ENCODE results near the gene TCERG1L. TPM values are rescaled to one million over a fixed set of nuclear protein-coding genes. Genes with fewer than 3 reads are reported as not detected.

The TCERG1L gene
- total and polyA plus RNA-seq, 9 of the 15 experiments (the other 6 are each of a cell fraction or from before 2014, with no cell fraction given), result not detected

DNA sequence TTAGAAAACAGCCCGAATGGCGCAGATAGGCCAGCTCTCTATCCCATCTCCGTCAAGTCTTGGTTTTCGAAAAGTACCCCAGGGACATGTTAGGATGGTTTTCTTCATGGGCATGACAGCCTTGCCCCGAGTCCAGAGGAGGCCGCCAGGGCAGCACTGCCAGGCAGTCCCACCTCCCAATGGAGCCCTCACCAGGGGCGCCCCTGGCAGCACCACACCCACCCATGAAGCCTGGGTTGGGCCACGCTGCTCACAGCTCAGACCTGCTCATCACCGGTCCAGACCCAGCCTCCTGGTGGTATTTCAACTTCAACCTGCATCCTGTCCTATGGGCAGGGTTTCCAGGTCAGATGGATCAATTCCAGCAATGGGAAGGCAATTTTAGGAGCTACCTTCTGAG is 53.3 kb downstream of the TCERG1L start (continued):
- TF ChIP-seq SNIP1 (IDR thresholded peaks at IDR 0.05; ENCODE audit: low read depth) (no peak), ZNF316 (IDR thresholded peaks at IDR 0.05) (no peak), ZNF239 (CRISPR knock-in tag; IDR thresholded peaks at IDR 0.05) (no peak), ZNF274 (IDR thresholded peaks at IDR 0.05; ENCODE audit: borderline replicate concordance, low read depth, low read length) (no peak)
- TF ChIP-seq, protein P1, sequence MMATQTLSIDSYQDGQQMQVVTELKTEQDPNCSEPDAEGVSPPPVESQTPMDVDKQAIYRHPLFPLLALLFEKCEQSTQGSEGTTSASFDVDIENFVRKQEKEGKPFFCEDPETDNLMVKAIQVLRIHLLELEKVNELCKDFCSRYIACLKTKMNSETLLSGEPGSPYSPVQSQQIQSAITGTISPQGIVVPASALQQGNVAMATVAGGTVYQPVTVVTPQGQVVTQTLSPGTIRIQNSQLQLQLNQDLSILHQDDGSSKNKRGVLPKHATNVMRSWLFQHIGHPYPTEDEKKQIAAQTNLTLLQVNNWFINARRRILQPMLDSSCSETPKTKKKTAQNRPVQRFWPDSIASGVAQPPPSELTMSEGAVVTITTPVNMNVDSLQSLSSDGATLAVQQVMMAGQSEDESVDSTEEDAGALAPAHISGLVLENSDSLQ (IDR thresholded peaks at IDR 0.05), result no peak

DNA sequence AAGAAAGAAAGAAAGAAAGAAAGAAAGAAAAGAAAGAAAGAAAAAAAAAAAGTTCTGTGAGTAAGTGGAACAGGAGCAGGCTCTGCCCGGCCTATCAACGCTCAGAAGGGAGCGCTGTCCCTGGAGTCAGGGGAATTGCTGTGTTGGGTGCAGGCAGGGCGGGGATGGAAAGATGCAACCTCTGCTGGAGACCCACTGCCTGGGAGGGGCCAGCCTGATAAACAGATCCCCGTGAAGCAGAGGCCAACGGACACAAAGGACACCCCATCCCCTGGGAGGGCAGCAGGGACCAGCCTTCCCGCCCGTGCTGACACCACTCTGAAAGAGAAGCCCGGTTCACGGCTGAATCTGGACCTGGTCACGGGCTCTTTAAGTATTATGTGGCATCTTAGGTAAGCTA is 54.5 kb downstream of the TCERG1L start:
- intact Hi-C loops (cut with micrococcal nuclease), result no loop called here
- Histone ChIP-seq H3K9ac (ENCODE audit: insufficient read depth in 1 of 2, low read depth in 2 of 2, low read length in 2 of 2) (no peak overlapping the region), H3K9me3 (replicated peaks; ENCODE audit: control insufficient read depth, insufficient read depth, low read depth, low read length) (no peaks in the 10 kb centered on the region), H3K27me3 (ENCODE audit: control insufficient read depth in 2 of 2, insufficient read depth in 2 of 2, low read length in 2 of 2) (peaks cover 0 to 33% of the 10 kb centered on the region in 2 experiments; a peak in 3 of 5 replicates), H3K9me1 (ENCODE audit: control insufficient read depth, insufficient read depth, low read length) (no peaks in the 10 kb centered on the region), H3K4me2 (ENCODE audit: insufficient read depth, low read length) (no peak overlapping the region), H3K4me1 (replicated peaks in 1 of 2; ENCODE audit: control insufficient read depth in 2 of 2, insufficient read depth in 2 of 2, low read length in 2 of 2) (no peaks in the 10 kb centered on the region), H3K27ac (ENCODE audit: extremely low read depth, low read depth, low read length) (no peak overlapping the region), H3K79me2 (ENCODE audit: control insufficient read depth, insufficient read depth, low read length) (no peaks in the 10 kb centered on the region), H3K4me3 (no peak overlapping the region), H4K20me1 (replicated peaks; ENCODE audit: control insufficient read depth, insufficient read depth, low read length) (no peaks in the 10 kb centered on the region), H2AFZ (ENCODE audit: low read depth, low read length) (no peak overlapping the region), H3K36me3 (ENCODE audit: control insufficient read depth, insufficient read depth, low read length) (no peaks in the 10 kb centered on the region)
- ChIA-PET CTCF (ENCODE audit: low intra/inter-chr PET ratio) (no interaction called here), POLR2A (no interaction called here)
- no peak for ATAC-seq
- FAIRE-seq, result no peak
- WGBS (ENCODE audit: insufficient coverage, low coverage, missing lambda C conversion rate), result 2% methylated on average over 6 of the region's 11 CpGs
- no peak for DNase-seq (ENCODE audit: extremely low read depth in 1 of 4, low spot score in 3 of 4)
- in situ Hi-C loops (cut with MboI), result no loop called here
- BruUV-seq (replicated peaks), result no TSS peak
- TF ChIP-seq EP400 (IDR thresholded peaks at IDR 0.05) (no peak), ZNF121 (CRISPR knock-in tag; conservative IDR thresholded peaks at IDR 0.05) (no peak), JUN (IDR thresholded peaks at IDR 0.05; ENCODE audit: borderline replicate concordance, low read depth, low read length) (no peak), JUN (CRISPR knock-in tag; IDR thresholded peaks at IDR 0.05; ENCODE audit: borderline replicate concordance) (no peak), MBD2 (IDR thresholded peaks at IDR 0.05; ENCODE audit: borderline replicate concordance, low read depth) (no peak), STAT5B (CRISPR knock-in tag; IDR thresholded peaks at IDR 0.05) (no peak), EZH2 (IDR thresholded peaks at IDR 0.05; ENCODE audit: borderline replicate concordance, low read depth, low read length) (no peak), CREM (IDR thresholded peaks at IDR 0.05; ENCODE audit: low read depth) (no peak), MYNN (IDR thresholded peaks at IDR 0.05) (no peak), MYNN (CRISPR knock-in tag; IDR thresholded peaks at IDR 0.05) (no peak), EP300 (IDR thresholded peaks at IDR 0.05; ENCODE audit: low read length) (no peak), ARNT (IDR thresholded peaks at IDR 0.05) (no peak), ZNF197 (CRISPR knock-in tag; IDR thresholded peaks at IDR 0.05; ENCODE audit: low read depth) (no peak)
- TF ChIP-seq, protein P2, sequence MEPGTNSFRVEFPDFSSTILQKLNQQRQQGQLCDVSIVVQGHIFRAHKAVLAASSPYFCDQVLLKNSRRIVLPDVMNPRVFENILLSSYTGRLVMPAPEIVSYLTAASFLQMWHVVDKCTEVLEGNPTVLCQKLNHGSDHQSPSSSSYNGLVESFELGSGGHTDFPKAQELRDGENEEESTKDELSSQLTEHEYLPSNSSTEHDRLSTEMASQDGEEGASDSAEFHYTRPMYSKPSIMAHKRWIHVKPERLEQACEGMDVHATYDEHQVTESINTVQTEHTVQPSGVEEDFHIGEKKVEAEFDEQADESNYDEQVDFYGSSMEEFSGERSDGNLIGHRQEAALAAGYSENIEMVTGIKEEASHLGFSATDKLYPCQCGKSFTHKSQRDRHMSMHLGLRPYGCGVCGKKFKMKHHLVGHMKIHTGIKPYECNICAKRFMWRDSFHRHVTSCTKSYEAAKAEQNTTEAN (CRISPR knock-in tag; IDR thresholded peaks at IDR 0.05), result no peak
- TF ChIP-seq, protein P1 (IDR thresholded peaks at IDR 0.05), result no peak
